ENCODE data around the gene RPGR. TPM values are rescaled to one million over a fixed set of nuclear protein-coding genes. Genes with fewer than 3 reads are reported as not detected.

RPGR gene
- total and polyA plus RNA-seq, 2 experiments from 2014 or later, result 7.4 to 36.3 TPM

DNA sequence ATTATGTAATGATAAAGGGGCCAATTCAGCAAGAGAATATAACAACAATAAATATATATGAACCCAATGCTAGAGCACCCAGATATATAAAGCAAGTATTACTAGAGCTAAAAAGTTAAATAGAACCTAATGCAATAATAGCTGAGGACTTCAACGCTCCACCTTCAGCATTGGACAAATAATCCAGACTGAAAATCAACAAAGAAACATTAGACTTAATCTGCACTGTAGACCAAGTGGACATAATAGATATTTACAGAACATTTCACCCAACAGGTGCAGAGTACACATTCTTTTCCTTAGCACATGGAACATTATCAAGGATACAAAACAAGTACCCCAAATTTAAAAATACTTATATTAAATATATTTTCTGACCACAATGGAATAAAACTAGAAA is 49.4 kb upstream of the RPGR start:
- H3K27me3 ChIP-seq (ENCODE audit: insufficient read depth), result no peaks in the 10 kb centered on the region
- TF ChIP-seq, protein P1, sequence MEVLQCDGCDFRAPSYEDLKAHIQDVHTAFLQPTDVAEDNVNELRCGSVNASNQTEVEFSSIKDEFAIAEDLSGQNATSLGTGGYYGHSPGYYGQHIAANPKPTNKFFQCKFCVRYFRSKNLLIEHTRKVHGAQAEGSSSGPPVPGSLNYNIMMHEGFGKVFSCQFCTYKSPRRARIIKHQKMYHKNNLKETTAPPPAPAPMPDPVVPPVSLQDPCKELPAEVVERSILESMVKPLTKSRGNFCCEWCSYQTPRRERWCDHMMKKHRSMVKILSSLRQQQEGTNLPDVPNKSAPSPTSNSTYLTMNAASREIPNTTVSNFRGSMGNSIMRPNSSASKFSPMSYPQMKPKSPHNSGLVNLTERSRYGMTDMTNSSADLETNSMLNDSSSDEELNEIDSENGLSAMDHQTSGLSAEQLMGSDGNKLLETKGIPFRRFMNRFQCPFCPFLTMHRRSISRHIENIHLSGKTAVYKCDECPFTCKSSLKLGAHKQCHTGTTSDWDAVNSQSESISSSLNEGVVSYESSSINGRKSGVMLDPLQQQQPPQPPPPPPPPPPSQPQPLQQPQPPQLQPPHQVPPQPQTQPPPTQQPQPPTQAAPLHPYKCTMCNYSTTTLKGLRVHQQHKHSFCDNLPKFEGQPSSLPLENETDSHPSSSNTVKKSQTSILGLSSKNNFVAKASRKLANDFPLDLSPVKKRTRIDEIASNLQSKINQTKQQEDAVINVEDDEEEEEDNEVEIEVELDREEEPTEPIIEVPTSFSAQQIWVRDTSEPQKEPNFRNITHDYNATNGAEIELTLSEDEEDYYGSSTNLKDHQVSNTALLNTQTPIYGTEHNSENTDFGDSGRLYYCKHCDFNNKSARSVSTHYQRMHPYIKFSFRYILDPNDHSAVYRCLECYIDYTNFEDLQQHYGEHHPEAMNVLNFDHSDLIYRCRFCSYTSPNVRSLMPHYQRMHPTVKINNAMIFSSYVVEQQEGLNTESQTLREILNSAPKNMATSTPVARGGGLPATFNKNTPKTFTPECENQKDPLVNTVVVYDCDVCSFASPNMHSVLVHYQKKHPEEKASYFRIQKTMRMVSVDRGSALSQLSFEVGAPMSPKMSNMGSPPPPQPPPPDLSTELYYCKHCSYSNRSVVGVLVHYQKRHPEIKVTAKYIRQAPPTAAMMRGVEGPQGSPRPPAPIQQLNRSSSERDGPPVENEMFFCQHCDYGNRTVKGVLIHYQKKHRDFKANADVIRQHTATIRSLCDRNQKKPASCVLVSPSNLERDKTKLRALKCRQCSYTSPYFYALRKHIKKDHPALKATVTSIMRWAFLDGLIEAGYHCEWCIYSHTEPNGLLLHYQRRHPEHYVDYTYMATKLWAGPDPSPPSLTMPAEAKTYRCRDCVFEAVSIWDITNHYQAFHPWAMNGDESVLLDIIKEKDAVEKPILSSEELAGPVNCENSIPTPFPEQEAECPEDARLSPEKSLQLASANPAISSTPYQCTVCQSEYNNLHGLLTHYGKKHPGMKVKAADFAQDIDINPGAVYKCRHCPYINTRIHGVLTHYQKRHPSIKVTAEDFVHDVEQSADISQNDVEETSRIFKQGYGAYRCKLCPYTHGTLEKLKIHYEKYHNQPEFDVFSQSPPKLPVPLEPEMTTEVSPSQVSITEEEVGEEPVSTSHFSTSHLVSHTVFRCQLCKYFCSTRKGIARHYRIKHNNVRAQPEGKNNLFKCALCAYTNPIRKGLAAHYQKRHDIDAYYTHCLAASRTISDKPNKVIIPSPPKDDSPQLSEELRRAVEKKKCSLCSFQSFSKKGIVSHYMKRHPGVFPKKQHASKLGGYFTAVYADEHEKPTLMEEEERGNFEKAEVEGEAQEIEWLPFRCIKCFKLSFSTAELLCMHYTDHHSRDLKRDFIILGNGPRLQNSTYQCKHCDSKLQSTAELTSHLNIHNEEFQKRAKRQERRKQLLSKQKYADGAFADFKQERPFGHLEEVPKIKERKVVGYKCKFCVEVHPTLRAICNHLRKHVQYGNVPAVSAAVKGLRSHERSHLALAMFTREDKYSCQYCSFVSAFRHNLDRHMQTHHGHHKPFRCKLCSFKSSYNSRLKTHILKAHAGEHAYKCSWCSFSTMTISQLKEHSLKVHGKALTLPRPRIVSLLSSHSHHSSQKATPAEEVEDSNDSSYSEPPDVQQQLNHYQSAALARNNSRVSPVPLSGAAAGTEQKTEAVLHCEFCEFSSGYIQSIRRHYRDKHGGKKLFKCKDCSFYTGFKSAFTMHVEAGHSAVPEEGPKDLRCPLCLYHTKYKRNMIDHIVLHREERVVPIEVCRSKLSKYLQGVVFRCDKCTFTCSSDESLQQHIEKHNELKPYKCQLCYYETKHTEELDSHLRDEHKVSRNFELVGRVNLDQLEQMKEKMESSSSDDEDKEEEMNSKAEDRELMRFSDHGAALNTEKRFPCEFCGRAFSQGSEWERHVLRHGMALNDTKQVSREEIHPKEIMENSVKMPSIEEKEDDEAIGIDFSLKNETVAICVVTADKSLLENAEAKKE (CRISPR knock-in tag; IDR thresholded peaks at IDR 0.05), result no peak
- TF ChIP-seq CREB1 (CRISPR knock-in tag; IDR thresholded peaks at IDR 0.05; ENCODE audit: low read depth) (no peak), ZNF331 (CRISPR knock-in tag; IDR thresholded peaks at IDR 0.05; ENCODE audit: low read depth) (no peak), NANOG (IDR thresholded peaks at IDR 0.05; ENCODE audit: borderline replicate concordance) (no peak)
- no peak overlapping the region for H3K4me2 ChIP-seq
- Mint-ChIP-seq H3K9me3 (no peaks in the 10 kb centered on the region), H3K4me1 (no peaks in the 10 kb centered on the region), H3K4me3 (no peak overlapping the region), H3K27me3 (ENCODE audit: insufficient read depth, low read depth, poor library complexity) (no peaks in the 10 kb centered on the region), H3K36me3 (ENCODE audit: low read depth) (no peaks in the 10 kb centered on the region), H3K27ac (no peak overlapping the region)
- no peak overlapping the region for H2AFZ ChIP-seq
- DNase-seq (ENCODE audit: low spot score) (no peak), ATAC-seq (no peak)
- H3K79me2 ChIP-seq (replicated peaks; ENCODE audit: insufficient read depth), result no peaks in the 10 kb centered on the region
- no peak overlapping the region for H3K27ac ChIP-seq (ENCODE audit: low read depth)
- no peak overlapping the region for H3K4me3 ChIP-seq
- H3K9me2 ChIP-seq (ENCODE audit: insufficient read depth), result no peaks in the 10 kb centered on the region
- H3K36me3 ChIP-seq (ENCODE audit: insufficient read depth), result no peaks in the 10 kb centered on the region
- H3K4me1 ChIP-seq (ENCODE audit: insufficient read depth), result no peaks in the 10 kb centered on the region
- H3F3A ChIP-seq (replicated peaks; ENCODE audit: low read depth), result no peaks in the 10 kb centered on the region
- no peaks in the 10 kb centered on the region for H4K20me1 ChIP-seq (replicated peaks; ENCODE audit: insufficient read depth)

DNA sequence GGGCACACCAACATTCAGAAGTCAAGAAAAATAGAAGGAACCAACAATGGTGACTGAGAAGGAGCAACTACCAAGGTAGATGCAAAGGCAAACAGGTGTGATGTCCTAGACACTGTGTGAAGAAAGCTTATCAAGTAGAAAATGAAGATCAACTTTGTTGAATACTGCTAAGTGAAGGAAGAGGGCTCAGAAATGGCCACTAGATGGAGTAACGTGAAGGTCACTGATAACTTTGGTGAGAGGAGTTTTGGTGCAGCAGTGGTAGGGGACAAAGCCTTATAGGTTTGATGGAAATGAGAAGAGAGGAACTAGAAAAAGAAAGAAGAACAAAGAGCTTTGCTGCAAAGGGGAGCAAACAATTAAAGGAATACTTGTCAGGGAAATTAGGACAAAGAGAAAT is 48.6 kb upstream of the RPGR start:
- no peaks in the 10 kb centered on the region for H3K9me2 ChIP-seq (ENCODE audit: insufficient read depth)
- H4K20me1 ChIP-seq (replicated peaks; ENCODE audit: insufficient read depth), result no peaks in the 10 kb centered on the region
- H3K4me2 ChIP-seq, result no peak overlapping the region
- ATAC-seq, result peak; percentile 76
- no peaks in the 10 kb centered on the region for H3F3A ChIP-seq (replicated peaks; ENCODE audit: low read depth)
- no peak overlapping the region for H3K4me3 Mint-ChIP-seq
- H3K4me1 ChIP-seq (ENCODE audit: insufficient read depth), result no peaks in the 10 kb centered on the region
- H3K4me1 Mint-ChIP-seq, result no peaks in the 10 kb centered on the region
- no peak overlapping the region for H3K27ac ChIP-seq (ENCODE audit: low read depth)
- no peaks in the 10 kb centered on the region for H3K36me3 Mint-ChIP-seq (ENCODE audit: low read depth)
- no peak overlapping the region for H2AFZ ChIP-seq
- no peaks in the 10 kb centered on the region for H3K9me3 Mint-ChIP-seq
- H3K79me2 ChIP-seq (replicated peaks; ENCODE audit: insufficient read depth), result no peaks in the 10 kb centered on the region
- TF ChIP-seq, protein P2, sequence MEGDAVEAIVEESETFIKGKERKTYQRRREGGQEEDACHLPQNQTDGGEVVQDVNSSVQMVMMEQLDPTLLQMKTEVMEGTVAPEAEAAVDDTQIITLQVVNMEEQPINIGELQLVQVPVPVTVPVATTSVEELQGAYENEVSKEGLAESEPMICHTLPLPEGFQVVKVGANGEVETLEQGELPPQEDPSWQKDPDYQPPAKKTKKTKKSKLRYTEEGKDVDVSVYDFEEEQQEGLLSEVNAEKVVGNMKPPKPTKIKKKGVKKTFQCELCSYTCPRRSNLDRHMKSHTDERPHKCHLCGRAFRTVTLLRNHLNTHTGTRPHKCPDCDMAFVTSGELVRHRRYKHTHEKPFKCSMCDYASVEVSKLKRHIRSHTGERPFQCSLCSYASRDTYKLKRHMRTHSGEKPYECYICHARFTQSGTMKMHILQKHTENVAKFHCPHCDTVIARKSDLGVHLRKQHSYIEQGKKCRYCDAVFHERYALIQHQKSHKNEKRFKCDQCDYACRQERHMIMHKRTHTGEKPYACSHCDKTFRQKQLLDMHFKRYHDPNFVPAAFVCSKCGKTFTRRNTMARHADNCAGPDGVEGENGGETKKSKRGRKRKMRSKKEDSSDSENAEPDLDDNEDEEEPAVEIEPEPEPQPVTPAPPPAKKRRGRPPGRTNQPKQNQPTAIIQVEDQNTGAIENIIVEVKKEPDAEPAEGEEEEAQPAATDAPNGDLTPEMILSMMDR (conservative IDR thresholded peaks at IDR 0.05; ENCODE audit: low read depth in 2 of 2), result peak; percentile 57 to 59
- TF ChIP-seq ZNF331 (CRISPR knock-in tag; IDR thresholded peaks at IDR 0.05; ENCODE audit: low read depth), result no peak
- no peak overlapping the region for H3K27ac Mint-ChIP-seq
- peak; percentile 60 for DNase-seq (ENCODE audit: low spot score)
- H3K27me3 ChIP-seq (ENCODE audit: insufficient read depth), result no peaks in the 10 kb centered on the region
- no peaks in the 10 kb centered on the region for H3K27me3 Mint-ChIP-seq (ENCODE audit: insufficient read depth, low read depth, poor library complexity)
- H3K4me3 ChIP-seq, result no peak overlapping the region
- H3K36me3 ChIP-seq (ENCODE audit: insufficient read depth), result no peaks in the 10 kb centered on the region
